CD1c-positive myeloid dendritic cell (primary cell): ENCODE data around the gene OR4K15.
"Not testable (repeated sequence)": the region's sequence is repeated elsewhere in the genome, so short reads cannot be mapped to it uniquely, and the experiment has no call there.

Experiments used
- DNase-seq: peaks from one replicate; pipeline ENCODE4 v3.0.0-alpha.2; 2016; ENCODE audit errors: extremely low spot score

The OR4K15 gene, protein sequence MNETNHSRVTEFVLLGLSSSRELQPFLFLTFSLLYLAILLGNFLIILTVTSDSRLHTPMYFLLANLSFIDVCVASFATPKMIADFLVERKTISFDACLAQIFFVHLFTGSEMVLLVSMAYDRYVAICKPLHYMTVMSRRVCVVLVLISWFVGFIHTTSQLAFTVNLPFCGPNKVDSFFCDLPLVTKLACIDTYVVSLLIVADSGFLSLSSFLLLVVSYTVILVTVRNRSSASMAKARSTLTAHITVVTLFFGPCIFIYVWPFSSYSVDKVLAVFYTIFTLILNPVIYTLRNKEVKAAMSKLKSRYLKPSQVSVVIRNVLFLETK

GRCh38 chr14:19975291-19975690, at the start of gene OR4K15:
OR4K15 (plus strand) TSS chr14:19975591; CDS start chr14:19975591, 0 bp downstream.
- DNase-seq: no peak

- no peak for DNase-seq
Measured at GRCh38 chr14:19930617-19931016, 44.8 kb upstream of the OR4K15 start, which contains the start of gene OR4K1. OR4K1 (plus strand) TSS chr14:19930917; CDS start chr14:19935667, 4,750 bp downstream.

- DNase-seq: no peak
Measured at GRCh38 chr14:19941668-19942067, 33.7 kb upstream of the OR4K15 start.

DNA sequence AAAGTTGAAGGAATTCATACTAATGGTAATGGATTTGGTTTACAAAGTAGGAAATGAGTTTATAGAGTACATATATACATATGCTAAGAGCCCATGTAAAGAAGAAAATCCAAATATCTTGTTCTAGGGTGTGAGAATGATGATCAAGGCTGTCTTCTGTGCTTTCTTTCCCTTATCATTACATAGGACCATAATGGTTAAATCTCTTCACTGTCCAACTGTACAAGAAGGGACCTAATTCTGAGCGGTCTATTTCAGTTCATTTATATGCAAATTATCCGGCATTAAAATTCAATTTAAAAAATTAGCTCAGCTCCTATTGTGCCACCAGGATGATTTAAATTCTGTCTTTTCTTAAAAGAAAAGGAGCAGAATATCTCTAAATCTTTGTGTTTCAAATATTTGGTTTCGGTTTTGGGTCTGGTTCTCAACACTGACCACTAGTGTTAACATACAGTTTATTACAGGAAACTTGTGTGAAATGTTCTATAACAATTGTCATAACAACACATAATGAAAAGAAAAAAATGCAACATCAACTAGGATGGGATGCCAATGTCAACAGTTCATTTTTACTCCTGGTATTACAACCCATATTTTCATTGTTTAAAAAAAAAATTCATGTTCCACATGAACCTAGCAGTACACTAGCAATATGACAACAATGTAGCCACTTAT, 27.8 kb upstream of the OR4K15 start:
- no peak for DNase-seq

- no peak for DNase-seq
Measured at GRCh38 chr14:19949218-19949617, 26.2 kb upstream of the OR4K15 start.

GRCh38 chr14:19969735-19970134, 5.7 kb upstream of the OR4K15 start:
- not testable (repeated sequence) for DNase-seq

- peak; percentile 1 for DNase-seq
Measured at GRCh38 chr14:19974844-19975243, 547 bp upstream of the OR4K15 start.

DNA sequence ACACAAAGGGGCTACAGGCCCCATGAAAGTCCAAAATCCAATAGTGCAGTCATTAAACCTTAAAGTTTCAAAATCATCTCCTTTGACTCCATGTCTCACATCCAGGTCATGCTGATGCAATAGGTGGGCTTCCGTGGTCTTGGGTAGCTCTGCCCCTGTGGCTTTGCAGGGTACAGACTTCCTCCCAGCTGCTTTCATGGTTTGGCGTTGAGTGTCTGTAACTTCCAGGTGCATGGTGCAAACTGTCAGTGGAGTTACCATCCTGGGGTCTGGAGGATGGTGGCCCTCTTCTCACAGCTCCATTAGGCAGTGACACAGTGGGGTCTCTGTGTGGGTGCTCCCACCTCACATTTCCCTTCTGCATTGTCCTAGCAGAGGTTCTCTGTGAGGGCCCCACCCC, 18.0 kb downstream of the OR4K15 start:
- no peak for DNase-seq

GRCh38 chr14:20001863-20002262, 26.5 kb downstream of the OR4K15 start, which contains the start of gene OR4Q2:
OR4Q2 (plus strand) TSS chr14:20002163.
- no peak for DNase-seq

GRCh38 chr14:20002319-20002718, 26.9 kb downstream of the OR4K15 start:
- DNase-seq: no peak

GRCh38 chr14:20008156-20008555, 32.8 kb downstream of the OR4K15 start:
- DNase-seq: no peak

- no peak for DNase-seq
Measured at GRCh38 chr14:20019257-20019865, 44.0 kb downstream of the OR4K15 start, which contains the start of gene OR4K14. OR4K14 (minus strand) TSS chr14:20019307; CDS start chr14:20015193, 4,114 bp downstream.
